Prostate gland (tissue), 2 donors: ENCODE data around the gene TTN. TPM values are rescaled to one million over a fixed set of nuclear protein-coding genes. Genes with fewer than 3 reads are reported as not detected.

Experiments
- DNase-seq: peaks from one replicate; pipeline ENCODE4 v3.0.0-alpha.2; 2019; ENCODE audit warnings: low spot score
- H3K27ac ChIP-seq, 2 donors: fragments of 200-600 bp; sonication (generic); 2 replicates each; pipeline ENCODE4 v1.5.1; 2017 to 2019
- H3K27me3 ChIP-seq: fragments of 200-600 bp; sonication (generic); replicated peaks from 2 replicates; pipeline ENCODE4 v1.5.1; 2019; ENCODE audit not compliant: insufficient read depth
- H3K36me3 ChIP-seq, 2 donors: fragments of 200-600 bp; sonication (generic); 1 replicate in 1 of 2; 2 replicates in 1 of 2; pipeline versions ENCODE4 v1.5.1 to v1.8.1; 2017 to 2019
- H3K4me1 ChIP-seq: fragments of 200-600 bp; sonication (generic); replicated peaks from 2 replicates; pipeline ENCODE4 v1.5.1; 2019
- H3K4me3 ChIP-seq, 2 donors: fragments of 200-600 bp; sonication (generic); 2 replicates each; pipeline ENCODE4 v1.5.1; 2017 to 2019
- H3K9me3 ChIP-seq: fragments of 200-600 bp; sonication (generic); 2 replicates; pipeline ENCODE4 v1.5.1; 2017
- POLR2A ChIP-seq: fragments of 450-650 bp; IDR thresholded peaks from one replicate; pipeline ENCODE4 v1.6.1; 2016; ENCODE audit warnings: antibody characterized with exemption, mild to moderate bottlenecking
- POLR2AphosphoS5 ChIP-seq: sonication (generic); formaldehyde crosslinking; IDR thresholded peaks from one replicate; pipeline ENCODE4 v1.6.1; 2017; ENCODE audit warnings: antibody characterized with exemption
- WGBS: methylation state at CpG from one replicate; pipeline ENCODE4 v1.1.5; 2018; 5-methylcytosine and 5-hydroxymethylcytosine counted together
- intact Hi-C: fragments of 100-400 bp; cut with DNase I; formaldehyde crosslinking; loops from one replicate; pipeline ENCODE4 v1.14.2; 2022
- total RNA-seq, 2 donors: library from RNA; depleted of rRNA; stranded (reverse); fragments of >200 nt; gene quantifications; one replicate each; pipeline ENCODE4 v1.1.0, GENCODE V29; 2016
- TF ChIP-seq, protein P1 (sequence below), 4 experiments: fragments of 200-600 bp in 2 of 4; fragments of 450-650 bp in 2 of 4; sonication (generic) in 2 of 4; IDR thresholded peaks; 1 replicate in 3 of 4; 2 replicates in 1 of 4; pipeline ENCODE4 v1.5.1; 2016 to 2019; ENCODE audit warnings: antibody characterized with exemption in 4 of 4, mild to moderate bottlenecking in 2 of 4, moderate library complexity in 2 of 4

The TTN gene
- total RNA-seq, 2 donors from 2014 or later = 10.3 to 36.8 TPM

DNA sequence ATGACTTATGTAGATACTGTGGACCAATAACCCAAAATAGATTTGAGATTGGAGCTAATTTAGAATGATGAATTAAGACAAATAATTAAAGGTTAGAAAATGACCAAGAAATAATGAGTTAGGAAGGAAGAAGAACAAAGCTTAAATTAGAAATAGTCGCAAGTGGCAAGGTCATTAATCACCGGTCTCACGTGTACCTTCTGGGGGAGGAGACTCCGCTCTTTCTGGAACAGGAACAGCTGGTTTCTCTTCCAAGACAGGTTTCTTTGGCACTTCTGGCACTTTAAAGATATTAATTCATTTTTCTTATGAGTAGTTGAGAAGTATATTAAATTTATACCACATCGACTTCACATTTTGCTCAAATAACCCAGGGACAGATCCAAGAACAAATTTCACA lies 156.7 kb downstream of the TTN start:
- Histone ChIP-seq H3K27ac (no peak overlapping the region), H3K4me3 (no peak overlapping the region), H3K36me3 (no peaks in the 10 kb centered on the region), H3K27me3 (no peaks in the 10 kb centered on the region), H3K9me3 (no peaks in the 10 kb centered on the region), H3K4me1 (no peaks in the 10 kb centered on the region)
- TF ChIP-seq POLR2AphosphoS5 = no peak
- no peak for TF ChIP-seq POLR2A
- TF ChIP-seq, protein P1, sequence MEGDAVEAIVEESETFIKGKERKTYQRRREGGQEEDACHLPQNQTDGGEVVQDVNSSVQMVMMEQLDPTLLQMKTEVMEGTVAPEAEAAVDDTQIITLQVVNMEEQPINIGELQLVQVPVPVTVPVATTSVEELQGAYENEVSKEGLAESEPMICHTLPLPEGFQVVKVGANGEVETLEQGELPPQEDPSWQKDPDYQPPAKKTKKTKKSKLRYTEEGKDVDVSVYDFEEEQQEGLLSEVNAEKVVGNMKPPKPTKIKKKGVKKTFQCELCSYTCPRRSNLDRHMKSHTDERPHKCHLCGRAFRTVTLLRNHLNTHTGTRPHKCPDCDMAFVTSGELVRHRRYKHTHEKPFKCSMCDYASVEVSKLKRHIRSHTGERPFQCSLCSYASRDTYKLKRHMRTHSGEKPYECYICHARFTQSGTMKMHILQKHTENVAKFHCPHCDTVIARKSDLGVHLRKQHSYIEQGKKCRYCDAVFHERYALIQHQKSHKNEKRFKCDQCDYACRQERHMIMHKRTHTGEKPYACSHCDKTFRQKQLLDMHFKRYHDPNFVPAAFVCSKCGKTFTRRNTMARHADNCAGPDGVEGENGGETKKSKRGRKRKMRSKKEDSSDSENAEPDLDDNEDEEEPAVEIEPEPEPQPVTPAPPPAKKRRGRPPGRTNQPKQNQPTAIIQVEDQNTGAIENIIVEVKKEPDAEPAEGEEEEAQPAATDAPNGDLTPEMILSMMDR (IDR thresholded peaks at IDR 0.05) = no peak
- WGBS = 64% methylated on average over 5 of the region's 5 CpGs
- intact Hi-C loops = no loop called here
- DNase-seq = no peak

DNA sequence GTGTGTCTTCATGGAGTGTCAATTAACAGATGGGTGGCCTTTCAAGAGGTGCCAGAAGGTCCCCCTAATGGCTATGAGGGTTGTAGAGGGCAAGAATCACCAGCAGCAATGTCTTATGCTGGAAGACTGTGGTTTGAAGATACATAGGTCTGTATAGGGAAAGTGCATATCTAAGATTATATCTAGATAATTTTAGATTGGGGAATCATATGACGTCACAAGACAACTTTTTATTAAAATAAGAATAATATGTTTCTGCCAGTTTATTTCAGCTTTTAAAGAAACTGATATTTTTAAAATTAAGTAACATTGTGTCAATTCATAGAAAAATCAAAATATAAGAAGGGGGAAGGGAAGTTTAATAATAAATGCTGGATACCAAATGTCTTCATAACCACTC lies 162.3 kb downstream of the TTN start:
- no peaks in the 10 kb centered on the region for H3K36me3 ChIP-seq
- no peak overlapping the region for H3K27ac ChIP-seq
- no peak overlapping the region for H3K4me3 ChIP-seq
- H3K27me3 ChIP-seq = no peaks in the 10 kb centered on the region
- TF ChIP-seq, protein P1 (IDR thresholded peaks at IDR 0.05) = no peak
- TF ChIP-seq POLR2AphosphoS5 (no peak), POLR2A (no peak)
- WGBS = 77% methylated on average over 1 of the region's 1 CpG
- no peak for DNase-seq
- intact Hi-C loops = no loop called here
- no peaks in the 10 kb centered on the region for H3K4me1 ChIP-seq
- no peaks in the 10 kb centered on the region for H3K9me3 ChIP-seq

DNA sequence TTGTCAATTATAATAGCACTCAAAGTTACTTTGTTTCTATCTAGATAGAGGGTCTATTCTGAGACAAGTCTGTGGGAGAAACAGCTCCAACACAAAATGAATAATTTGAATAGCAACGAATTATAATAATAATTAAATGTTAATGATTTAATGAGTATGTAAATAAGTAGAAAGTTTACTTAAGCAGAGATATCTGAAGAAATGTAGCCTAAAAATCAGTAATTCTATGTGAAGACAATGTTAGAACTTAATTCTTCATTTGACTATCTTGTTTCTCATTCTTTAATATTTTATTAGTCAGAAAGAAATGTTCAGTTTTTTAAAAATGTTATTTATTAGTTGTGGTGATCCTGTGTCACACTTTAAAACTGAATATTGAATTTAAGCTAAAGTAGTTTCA lies 165.7 kb downstream of the TTN start:
- no peak overlapping the region for H3K4me3 ChIP-seq
- H3K4me1 ChIP-seq = no peaks in the 10 kb centered on the region
- 22% methylated on average over 1 of the region's 1 CpG for WGBS
- DNase-seq = no peak
- intact Hi-C loops = no loop called here
- no peaks in the 10 kb centered on the region for H3K9me3 ChIP-seq
- no peak overlapping the region for H3K27ac ChIP-seq
- H3K36me3 ChIP-seq = no peaks in the 10 kb centered on the region
- TF ChIP-seq, protein P1 (IDR thresholded peaks at IDR 0.05) = no peak
- TF ChIP-seq POLR2A (no peak), POLR2AphosphoS5 (no peak)
- H3K27me3 ChIP-seq = no peaks in the 10 kb centered on the region

DNA sequence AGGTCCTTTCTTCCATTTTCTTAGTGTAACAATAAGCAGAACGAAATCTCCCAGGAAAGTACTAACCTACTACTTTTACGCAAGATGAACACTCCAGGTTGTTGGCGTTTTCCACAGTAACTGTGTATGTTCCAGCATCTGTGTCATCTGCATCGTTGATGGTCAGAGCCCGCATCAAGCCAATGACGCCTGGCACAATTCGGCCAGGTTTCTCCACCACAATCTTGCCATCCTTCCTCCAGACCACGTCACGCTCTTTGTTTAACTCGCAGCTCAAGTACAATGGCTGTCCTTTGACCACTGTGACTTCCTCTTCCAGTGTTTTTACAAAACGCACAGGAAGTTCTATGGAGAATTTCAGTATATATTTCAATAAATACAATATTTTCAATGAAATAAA lies 171.3 kb downstream of the TTN start:
- H3K4me1 ChIP-seq = no peaks in the 10 kb centered on the region
- H3K4me3 ChIP-seq = no peak overlapping the region
- DNase-seq = no peak
- no peak overlapping the region for H3K27ac ChIP-seq
- TF ChIP-seq POLR2AphosphoS5 (no peak), POLR2A (no peak)
- TF ChIP-seq, protein P1 (IDR thresholded peaks at IDR 0.05) = no peak
- H3K27me3 ChIP-seq = no peaks in the 10 kb centered on the region
- H3K9me3 ChIP-seq = no peaks in the 10 kb centered on the region
- intact Hi-C loops = no loop called here
- WGBS = 95% methylated on average over 11 of the region's 11 CpGs
- no peaks in the 10 kb centered on the region for H3K36me3 ChIP-seq

DNA sequence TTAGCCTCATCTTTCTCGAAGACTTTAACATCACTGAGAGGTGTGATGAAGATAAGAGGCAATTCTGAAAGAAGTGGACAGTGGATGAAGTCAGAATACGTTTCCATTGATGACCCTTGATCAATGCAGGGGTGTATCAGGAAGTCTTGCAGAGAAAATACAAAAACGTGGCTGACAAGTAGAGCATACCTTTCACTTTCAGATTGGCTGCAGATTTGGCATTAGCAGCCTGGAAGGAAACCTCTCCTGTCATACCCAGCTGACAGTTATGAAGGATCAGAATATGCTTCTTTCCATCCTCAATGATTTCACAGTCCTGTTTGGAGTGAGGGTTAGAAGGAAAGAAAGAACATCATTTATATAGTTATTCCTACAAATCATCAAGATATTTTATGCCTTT lies 174.5 kb downstream of the TTN start:
- H3K9me3 ChIP-seq = no peaks in the 10 kb centered on the region
- no peak overlapping the region for H3K4me3 ChIP-seq
- H3K4me1 ChIP-seq = no peaks in the 10 kb centered on the region
- DNase-seq = no peak
- H3K36me3 ChIP-seq = no peaks in the 10 kb centered on the region
- no peaks in the 10 kb centered on the region for H3K27me3 ChIP-seq
- 61% methylated on average over 3 of the region's 3 CpGs for WGBS
- intact Hi-C loops = no loop called here
- TF ChIP-seq POLR2AphosphoS5 = no peak
- TF ChIP-seq POLR2A = no peak
- TF ChIP-seq, protein P1 (IDR thresholded peaks at IDR 0.05) = no peak
- H3K27ac ChIP-seq = no peak overlapping the region
